DND-41 (cell line): ENCODE measurements around the gene HDDC2.

Experiments
- ATAC-seq: fragments of 200-7000 bp; cut with Tn5 transposase; 3 replicates; pipeline ENCODE4 v1.9.1; 2021; ENCODE audit warnings: low read depth; ENCODE audit not compliant: insufficient read depth
- DNase-seq: peaks from one replicate; pipeline ENCODE4 v3.0.0-alpha.2; 2020
- H2AFZ ChIP-seq: 2 replicates; pipeline ENCODE4 v1.6.0; 2012; ENCODE audit warnings: low read depth, low read length
- H3K27ac ChIP-seq: 2 replicates; pipeline ENCODE4 v1.5.1; 2012; ENCODE audit warnings: low read length, inconsistent platforms
- H3K27me3 ChIP-seq: fragments of 200-600 bp; sonication (generic); 2 replicates; pipeline ENCODE4 v1.6.0; 2012; ENCODE audit warnings: low read length, mild to moderate bottlenecking, inconsistent platforms; ENCODE audit not compliant: insufficient read depth, poor library complexity
- H3K36me3 ChIP-seq: 2 replicates; pipeline ENCODE4 v1.5.1; 2012; ENCODE audit warnings: low read length, inconsistent platforms; ENCODE audit not compliant: insufficient read depth
- H3K4me1 ChIP-seq: 2 replicates; pipeline ENCODE4 v1.5.1; 2012; ENCODE audit warnings: mild to moderate bottlenecking, low read length; ENCODE audit not compliant: insufficient read depth
- H3K4me2 ChIP-seq: 2 replicates; pipeline ENCODE4 v1.6.0; 2012; ENCODE audit warnings: mild to moderate bottlenecking, moderate library complexity, low read length, inconsistent platforms; ENCODE audit not compliant: insufficient read depth
- H3K4me3 ChIP-seq, 2 experiments: fragments of 200-600 bp in 1 of 2; shearing (Covaris generic) in 1 of 2; 2 replicates each; pipeline ENCODE4 v1.5.1; 2012 to 2016; ENCODE audit warnings: inconsistent platforms in 2 of 2, low read length in 2 of 2, mild to moderate bottlenecking in 2 of 2, low read depth in 1 of 2, moderate library complexity in 1 of 2
- H3K79me2 ChIP-seq: 2 replicates; pipeline ENCODE4 v1.6.0; 2012; ENCODE audit warnings: low read length, inconsistent platforms; ENCODE audit not compliant: insufficient read depth
- H3K9ac ChIP-seq: 2 replicates; pipeline ENCODE4 v1.6.0; 2012; ENCODE audit warnings: low read depth, mild to moderate bottlenecking, inconsistent platforms, low read length, moderate library complexity
- H3K9me3 ChIP-seq: 2 replicates; pipeline ENCODE4 v1.5.1; 2012; ENCODE audit warnings: low read length, moderate library complexity, mild to moderate bottlenecking, inconsistent platforms; ENCODE audit not compliant: insufficient read depth, severe bottlenecking
- H4K20me1 ChIP-seq: 2 replicates; pipeline ENCODE4 v1.6.0; 2012; ENCODE audit warnings: low read length; ENCODE audit not compliant: insufficient read depth
- CTCF ChIP-seq: IDR thresholded peaks from 2 replicates; pipeline ENCODE4 v1.5.1; 2012; ENCODE audit warnings: borderline replicate concordance, low read length, moderate library complexity, mild to moderate bottlenecking; ENCODE audit not compliant: poor library complexity, severe bottlenecking; ENCODE audit errors: extremely low read depth
- EZH2 ChIP-seq: IDR thresholded peaks from 3 replicates; pipeline ENCODE4 v1.6.1; 2012; ENCODE audit warnings: borderline replicate concordance, low read depth, mild to moderate bottlenecking, moderate library complexity, low read length, inconsistent platforms; ENCODE audit not compliant: severe bottlenecking

Gene HDDC2

DNA sequence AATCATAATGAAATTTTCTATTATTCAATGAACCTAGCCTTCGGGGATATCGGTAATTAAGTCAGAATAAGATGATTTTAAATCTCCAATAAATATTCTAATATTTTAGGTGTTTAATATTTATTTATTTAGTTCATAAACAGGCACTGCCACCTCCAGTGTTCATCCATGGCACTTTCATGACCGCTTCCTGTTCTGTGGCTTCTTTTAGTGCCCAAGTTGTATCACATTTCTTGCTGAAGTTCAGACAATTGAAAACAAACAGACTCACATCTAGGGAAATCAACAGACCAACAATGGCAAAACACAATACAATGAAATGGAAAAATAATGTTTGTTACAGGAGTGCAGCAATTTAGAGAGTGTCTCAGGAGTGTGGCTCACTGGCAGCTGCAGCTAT lies 26.0 kb downstream of the HDDC2 start:
- Histone ChIP-seq H3K36me3 (peaks cover 71% of the 10 kb centered on the region), H3K9ac (no peak overlapping the region), H3K4me2 (no peak overlapping the region), H3K4me1 (no peaks in the 10 kb centered on the region), H3K9me3 (no peaks in the 10 kb centered on the region), H3K79me2 (peaks cover 8% of the 10 kb centered on the region; the same call in 1 of the 2 replicates), H3K27me3 (no peaks in the 10 kb centered on the region), H3K4me3 (no peak overlapping the region), H3K27ac (no peak overlapping the region), H4K20me1 (peaks cover 3% of the 10 kb centered on the region; the same call in 1 of the 2 replicates), H2AFZ (no peak overlapping the region)
- TF ChIP-seq EZH2 (no peak), CTCF (no peak)
- ATAC-seq (no peak), DNase-seq (no peak)

DNA sequence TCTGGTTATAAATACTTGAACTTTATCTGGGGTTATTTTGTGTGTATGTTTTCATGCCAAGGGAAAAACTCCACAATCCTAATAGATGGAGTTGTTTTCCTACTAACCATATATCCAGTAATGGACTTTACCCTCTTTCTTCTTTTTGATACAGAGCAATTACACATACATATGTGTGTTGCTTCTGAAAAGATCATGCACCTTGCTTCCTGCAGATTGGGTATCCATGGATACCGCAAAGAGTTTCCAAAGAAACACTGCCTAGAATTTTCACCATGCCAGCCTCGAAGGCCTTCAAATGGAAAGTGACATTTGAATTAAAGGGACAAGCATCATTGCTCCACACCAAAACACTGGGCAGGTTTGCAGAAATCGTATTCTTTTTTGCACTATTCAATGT lies 26.8 kb downstream of the HDDC2 start:
- TF ChIP-seq CTCF (no peak), EZH2 (no peak)
- Histone ChIP-seq H3K27ac (no peak overlapping the region), H4K20me1 (peaks cover 3% of the 10 kb centered on the region; the same call in 1 of the 2 replicates), H3K4me3 (no peak overlapping the region), H3K27me3 (no peaks in the 10 kb centered on the region), H3K9me3 (no peaks in the 10 kb centered on the region), H3K4me2 (no peak overlapping the region), H3K36me3 (peaks cover 63% of the 10 kb centered on the region), H3K79me2 (peaks cover 4% of the 10 kb centered on the region; the same call in 1 of the 2 replicates), H3K9ac (no peak overlapping the region), H2AFZ (no peak overlapping the region), H3K4me1 (no peaks in the 10 kb centered on the region)
- ATAC-seq (no peak), DNase-seq (no peak)

DNA sequence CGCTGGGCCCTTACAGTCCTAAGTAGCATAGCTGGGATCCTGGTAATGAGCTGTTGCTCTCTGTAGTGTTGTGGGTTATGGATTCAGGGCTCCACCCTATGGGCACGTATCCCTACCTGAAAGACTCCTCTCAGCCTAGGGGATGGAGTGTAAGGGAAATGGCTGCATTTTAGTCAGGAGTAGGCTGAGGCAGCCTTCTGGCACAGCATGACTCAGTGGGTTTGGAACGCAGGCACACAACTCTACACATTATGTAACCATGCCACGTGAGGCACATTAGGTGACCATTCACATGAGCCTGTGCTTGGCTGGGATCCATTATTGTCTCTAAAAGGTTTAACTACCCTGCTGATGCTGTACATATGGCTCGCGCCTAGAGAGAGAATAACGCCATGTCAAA lies 27.8 kb downstream of the HDDC2 start:
- Histone ChIP-seq H3K36me3 (peaks cover 58% of the 10 kb centered on the region), H3K9ac (no peak overlapping the region), H3K9me3 (no peaks in the 10 kb centered on the region), H3K79me2 (peaks cover 2% of the 10 kb centered on the region; the same call in 1 of the 2 replicates), H3K27ac (no peak overlapping the region), H3K4me3 (no peak overlapping the region), H3K27me3 (no peaks in the 10 kb centered on the region), H2AFZ (no peak overlapping the region), H4K20me1 (peaks cover 1% of the 10 kb centered on the region; the same call in 1 of the 2 replicates), H3K4me2 (no peak overlapping the region), H3K4me1 (no peaks in the 10 kb centered on the region)
- DNase-seq (no peak), ATAC-seq (no peak)
- TF ChIP-seq CTCF: no peak
- TF ChIP-seq EZH2: no peak

DNA sequence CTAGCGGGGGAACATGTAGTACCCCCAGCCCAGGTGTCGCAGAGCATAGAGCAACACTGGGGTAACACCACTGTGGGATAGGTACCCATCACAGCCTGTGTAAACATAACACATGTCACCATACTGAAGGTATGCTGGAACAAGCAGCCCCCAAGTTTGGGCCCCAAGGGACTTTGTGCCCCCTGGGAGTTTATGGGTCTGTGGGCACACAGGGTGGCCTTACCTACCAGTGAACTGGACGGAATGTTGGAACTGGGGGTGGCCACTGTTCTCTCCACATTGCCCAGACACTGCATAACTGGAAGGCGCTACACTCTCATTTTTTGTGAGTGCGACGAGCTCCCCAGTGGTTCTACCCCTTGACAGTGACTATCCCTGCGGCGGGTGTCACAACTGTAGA lies 28.5 kb downstream of the HDDC2 start:
- DNase-seq (no peak), ATAC-seq (no peak)
- H2AFZ ChIP-seq: no peak overlapping the region
- TF ChIP-seq EZH2: no peak
- TF ChIP-seq CTCF: no peak
- no peak overlapping the region for H3K4me3 ChIP-seq
- H4K20me1 ChIP-seq: no peaks in the 10 kb centered on the region; the same call in 1 of the 2 replicates
- H3K79me2 ChIP-seq: no peaks in the 10 kb centered on the region
- H3K27ac ChIP-seq: no peak overlapping the region
- H3K36me3 ChIP-seq: peaks cover 53% of the 10 kb centered on the region
- no peak overlapping the region for H3K4me2 ChIP-seq
- no peaks in the 10 kb centered on the region for H3K4me1 ChIP-seq
- H3K9ac ChIP-seq: no peak overlapping the region
- no peaks in the 10 kb centered on the region for H3K27me3 ChIP-seq
- H3K9me3 ChIP-seq: no peaks in the 10 kb centered on the region
